Subcutaneous abdominal adipose tissue (tissue), 5 donors: ENCODE results near the gene RSAD1.

Source experiments
- H3K27ac ChIP-seq: one replicate; pipeline ENCODE4 v1.7.0; 2013; ENCODE audit warnings: low read depth, mild to moderate bottlenecking, inconsistent platforms, low read length, moderate library complexity
- H3K27me3 ChIP-seq, 5 donors: one replicate each; pipeline ENCODE4 v1.7.0; 2013; ENCODE audit warnings: low read length in 5 of 5, inconsistent platforms in 1 of 5; ENCODE audit not compliant: control insufficient read depth in 5 of 5, insufficient read depth in 4 of 5
- H3K36me3 ChIP-seq, 5 donors: one replicate each; pipeline ENCODE4 v1.7.0; 2013; ENCODE audit warnings: low read length in 5 of 5; ENCODE audit not compliant: control insufficient read depth in 5 of 5, insufficient read depth in 5 of 5
- H3K4me1 ChIP-seq, 5 donors: one replicate each; pipeline ENCODE4 v1.7.0; 2013; ENCODE audit warnings: low read length in 5 of 5, mild to moderate bottlenecking in 3 of 5, moderate library complexity in 1 of 5; ENCODE audit not compliant: control insufficient read depth in 5 of 5, insufficient read depth in 5 of 5
- H3K4me3 ChIP-seq, 5 donors: one replicate each; pipeline ENCODE4 v1.7.0; 2013; ENCODE audit warnings: low read length in 5 of 5, low read depth in 1 of 5
- H3K9ac ChIP-seq, 5 donors: one replicate each; pipeline ENCODE4 v1.7.0; 2013; ENCODE audit warnings: low read length in 5 of 5, mild to moderate bottlenecking in 4 of 5, moderate library complexity in 3 of 5
- H3K9me3 ChIP-seq, 5 donors: one replicate each; pipeline ENCODE4 v1.7.0; 2013; ENCODE audit warnings: low read length in 5 of 5; ENCODE audit not compliant: control insufficient read depth in 5 of 5
- donor health status: healthy.
- donor health status: healthy.
- donor health status: healthy.
- donor health status: healthy.
- donor health status: healthy.

The RSAD1 gene

GRCh38 chr17:50535407-50535806, 56.7 kb downstream of the RSAD1 start:
- H3K9ac ChIP-seq: no peak overlapping the region

More at GRCh38 chr17:50535407-50535806, 56.7 kb downstream of the RSAD1 start:
- no peak overlapping the region for H3K4me3 ChIP-seq
- no peaks in the 10 kb centered on the region for H3K9me3 ChIP-seq
- H3K27ac ChIP-seq: no peak overlapping the region
- H3K27me3 ChIP-seq: peaks cover 26 to 35% (median 32%) of the 10 kb centered on the region in 5 donors
- peaks cover 0 to 35% (median 27%) of the 10 kb centered on the region in 5 donors for H3K4me1 ChIP-seq
- no peaks in the 10 kb centered on the region for H3K36me3 ChIP-seq
